NCI-H128 (cell line): ENCODE results near the gene SLC25A28.

Experiments
- DNase-seq: peaks from one replicate; lab custom pipeline; 2025; ENCODE audit not compliant: unreplicated experiment; lab: John Stamatoyannopoulos, UW

Gene SLC25A28, protein sequence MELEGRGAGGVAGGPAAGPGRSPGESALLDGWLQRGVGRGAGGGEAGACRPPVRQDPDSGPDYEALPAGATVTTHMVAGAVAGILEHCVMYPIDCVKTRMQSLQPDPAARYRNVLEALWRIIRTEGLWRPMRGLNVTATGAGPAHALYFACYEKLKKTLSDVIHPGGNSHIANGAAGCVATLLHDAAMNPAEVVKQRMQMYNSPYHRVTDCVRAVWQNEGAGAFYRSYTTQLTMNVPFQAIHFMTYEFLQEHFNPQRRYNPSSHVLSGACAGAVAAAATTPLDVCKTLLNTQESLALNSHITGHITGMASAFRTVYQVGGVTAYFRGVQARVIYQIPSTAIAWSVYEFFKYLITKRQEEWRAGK

DNA sequence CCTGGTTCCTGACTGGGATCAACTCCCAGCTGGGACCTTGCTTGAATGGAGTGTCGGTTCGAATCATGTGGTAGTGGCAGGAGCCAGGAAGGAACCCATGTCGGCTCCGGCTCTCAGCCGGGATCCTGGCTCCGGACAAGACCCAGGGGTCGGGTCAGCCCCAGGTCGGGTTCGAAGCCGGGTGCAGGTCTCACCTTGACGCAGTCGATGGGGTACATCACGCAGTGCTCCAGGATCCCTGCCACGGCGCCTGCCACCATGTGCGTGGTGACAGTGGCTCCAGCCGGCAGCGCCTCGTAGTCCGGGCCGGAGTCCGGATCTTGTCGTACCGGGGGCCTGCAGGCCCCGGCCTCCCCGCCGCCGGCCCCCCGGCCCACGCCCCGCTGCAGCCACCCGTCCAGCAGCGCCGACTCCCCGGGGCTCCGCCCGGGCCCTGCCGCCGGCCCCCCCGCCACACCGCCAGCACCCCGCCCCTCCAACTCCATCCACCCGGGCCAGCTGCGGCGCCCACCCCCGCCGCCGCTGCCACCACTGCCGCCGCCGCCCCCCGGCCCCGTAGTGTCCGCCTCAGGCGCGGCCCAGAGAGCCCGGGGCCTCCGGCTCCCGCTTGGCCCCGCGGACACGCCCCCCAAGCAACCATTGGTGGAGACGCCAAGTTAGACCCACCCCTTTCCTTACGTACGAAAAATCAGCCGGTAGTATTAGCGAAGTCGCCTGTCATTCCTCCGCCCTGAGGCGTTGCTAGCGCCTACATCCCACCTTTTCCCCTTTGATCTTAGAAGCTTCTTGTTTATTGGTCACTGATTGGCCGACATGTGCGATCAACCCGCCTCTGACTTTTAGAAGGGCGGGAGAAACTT lies at the start of gene SLC25A28:
SLC25A28 (minus strand) TSS at position 589 of the 860 bp plus-strand sequence; CDS start at position 485, 104 bp downstream.
- DNase-seq, result peak; percentile 91

DNA sequence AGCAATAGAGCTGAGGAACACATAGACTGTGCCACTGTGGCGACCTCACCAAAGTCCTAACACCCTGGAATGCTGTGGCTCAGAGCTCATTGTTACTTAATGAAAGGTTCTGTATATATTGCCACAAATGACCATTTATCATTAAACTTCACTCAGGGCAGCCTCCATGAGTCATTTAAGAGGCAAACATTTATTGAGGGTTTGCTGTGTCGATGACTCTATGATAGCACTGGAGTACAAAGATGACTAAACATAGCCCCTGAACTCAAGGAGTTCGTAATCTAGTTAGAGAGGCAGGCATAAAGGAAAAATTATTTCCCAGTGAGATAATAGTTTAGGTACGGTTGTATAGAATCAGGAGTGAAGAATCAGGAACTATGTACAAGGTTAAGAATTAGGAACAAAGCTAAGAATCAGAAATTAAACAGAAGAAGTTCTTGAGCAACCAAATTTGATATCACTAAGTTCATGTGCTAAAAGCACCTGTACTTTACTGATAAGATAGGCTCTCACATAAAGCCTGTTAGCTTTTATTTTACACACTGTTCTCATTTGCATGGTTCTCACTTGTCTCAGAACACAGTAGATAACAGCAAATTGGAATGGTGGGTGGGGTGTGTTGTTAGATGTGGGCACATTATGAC lies 47.0 kb upstream of the SLC25A28 start:
- DNase-seq, result no peak

DNA sequence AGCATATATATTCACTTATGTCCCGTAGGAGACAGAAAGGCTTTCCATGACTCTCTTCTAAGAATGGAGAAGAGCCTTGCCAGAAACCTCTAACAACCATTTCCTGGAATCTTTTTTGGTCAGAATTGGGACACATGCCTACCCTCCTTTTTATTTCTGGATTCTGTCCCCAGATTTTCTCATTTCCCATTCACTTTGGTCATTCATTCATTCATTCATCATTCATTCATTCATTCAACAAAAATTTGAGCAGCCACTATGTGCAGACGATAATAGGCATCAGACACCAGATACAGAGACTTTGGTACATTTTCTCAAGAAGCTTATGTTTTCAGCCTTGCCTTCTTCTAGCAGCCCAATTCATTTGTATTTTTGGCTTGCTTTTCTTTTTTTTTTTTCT lies 45.1 kb upstream of the SLC25A28 start:
- no peak for DNase-seq

DNA sequence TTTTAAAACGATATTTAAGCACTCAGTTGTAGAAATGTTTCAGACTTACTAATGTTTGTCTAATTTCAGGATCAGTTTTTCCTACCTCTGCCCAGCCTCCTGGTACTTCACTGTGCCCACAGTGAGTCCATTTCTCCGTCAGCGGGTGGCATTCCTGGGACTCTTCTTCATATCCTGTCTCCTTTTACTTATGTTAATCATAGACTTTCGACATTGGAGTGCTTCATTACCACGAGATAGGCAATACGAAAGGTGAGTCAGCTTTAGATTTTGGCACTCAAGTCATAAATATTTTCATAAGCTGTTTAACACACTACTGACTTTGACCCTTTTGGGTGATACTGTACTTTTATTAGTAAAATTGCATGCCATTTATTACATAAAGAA lies 41.1 kb upstream of the SLC25A28 start:
- no peak for DNase-seq

DNA sequence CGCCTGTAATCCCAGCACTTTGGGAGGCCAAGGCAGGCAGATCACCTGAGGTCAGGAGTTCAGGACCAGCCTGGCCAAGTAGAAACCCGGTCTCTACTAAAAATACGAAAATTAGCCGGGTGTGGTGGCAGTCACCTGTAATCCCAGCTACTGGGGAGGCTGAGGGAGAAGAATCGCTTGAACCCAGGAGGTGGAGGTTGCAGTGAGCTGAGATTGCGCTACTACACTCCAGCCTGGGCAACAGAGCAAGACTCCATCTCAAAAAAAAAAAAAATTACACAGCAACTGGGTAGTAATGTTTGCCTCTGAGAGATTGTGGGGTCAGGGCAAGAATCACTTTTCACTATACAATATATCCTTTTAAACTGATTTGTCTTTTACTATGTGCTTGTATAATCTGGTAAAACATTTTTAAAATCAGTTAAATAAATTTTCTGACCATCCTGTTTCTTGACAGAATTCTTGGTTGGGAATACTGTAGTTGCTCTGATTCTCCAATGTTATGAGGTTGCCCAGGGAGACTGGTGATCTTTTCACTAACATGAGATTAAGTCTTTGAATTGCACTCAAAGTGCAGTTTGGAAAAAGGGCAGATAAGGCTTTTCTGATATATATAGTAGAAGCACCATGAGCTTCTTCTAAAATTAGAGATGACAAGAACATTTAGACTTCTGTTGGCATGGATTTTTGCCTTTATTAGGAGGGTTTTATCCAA lies 40.6 kb upstream of the SLC25A28 start:
- DNase-seq, result no peak

DNA sequence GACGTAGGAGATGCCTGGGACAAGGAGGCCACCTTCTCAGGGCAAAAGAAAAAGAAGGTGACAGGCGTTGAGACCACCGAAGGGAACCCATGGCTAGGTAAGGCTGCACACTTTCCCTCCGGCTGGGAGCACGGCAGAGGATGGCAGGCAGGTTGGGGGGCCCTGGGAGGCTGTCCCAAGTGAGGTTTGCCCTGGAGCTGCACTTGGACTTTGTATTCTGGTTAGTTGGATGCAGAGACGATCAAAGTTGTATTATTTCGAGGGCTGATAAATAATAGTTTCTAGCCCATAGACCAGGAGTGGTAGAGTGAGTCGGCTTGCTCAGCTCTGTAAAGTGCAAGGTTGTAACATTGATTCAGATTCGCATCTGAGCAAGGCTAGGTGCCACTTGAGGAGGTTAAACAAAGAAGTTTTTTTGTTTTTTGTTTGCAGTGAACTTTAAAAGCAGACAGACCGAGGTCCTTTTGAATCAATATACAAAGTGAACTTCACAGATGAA lies 39.7 kb upstream of the SLC25A28 start:
- no peak for DNase-seq

DNA sequence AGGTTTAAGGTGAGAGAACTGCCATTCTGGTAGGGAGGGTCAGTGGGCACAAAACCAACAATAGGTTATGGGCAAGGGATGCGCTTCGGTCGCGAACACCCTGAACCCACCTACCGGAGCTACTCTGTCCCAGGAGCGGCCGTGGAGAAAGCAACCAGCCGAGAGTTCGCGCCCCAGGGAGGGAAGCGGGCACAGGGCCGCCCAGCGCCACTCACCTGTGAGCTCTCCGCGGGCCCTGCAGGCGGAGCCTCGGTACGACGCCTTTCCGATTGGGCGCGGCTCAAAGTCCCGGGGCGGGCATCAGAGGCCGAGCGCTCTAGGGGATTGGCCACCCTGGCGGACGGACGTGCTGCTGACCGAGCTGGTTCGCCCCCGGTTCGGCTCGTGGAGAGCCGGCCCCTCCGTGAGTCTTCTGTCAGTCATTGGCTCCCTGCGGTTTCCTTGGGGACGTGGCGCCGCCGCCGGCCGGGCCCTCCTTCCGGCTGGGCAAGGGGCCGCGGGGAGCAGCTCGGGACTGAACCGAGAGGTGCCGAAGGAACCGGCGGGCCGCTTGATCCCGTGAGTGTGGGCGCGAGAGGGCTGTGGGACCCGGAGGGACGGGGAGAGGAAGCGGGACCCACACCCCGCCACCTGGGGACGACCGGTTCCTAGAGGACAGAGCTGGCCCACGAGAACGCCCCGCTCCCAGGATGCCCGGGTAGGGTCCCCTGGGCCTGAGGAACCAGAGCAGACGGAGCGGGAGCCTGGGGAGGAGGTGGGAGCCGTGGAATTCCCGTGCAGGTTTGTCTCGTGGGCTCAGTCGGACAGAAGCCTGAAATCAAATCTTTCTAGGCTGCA lies 39.0 kb upstream of the SLC25A28 start, which contains the start of gene ENTPD7:
ENTPD7 (plus strand) TSS at position 479 of the 837 bp plus-strand sequence. CDS start 448 bp downstream, outside the sequence.
- peak; percentile 87 for DNase-seq

DNA sequence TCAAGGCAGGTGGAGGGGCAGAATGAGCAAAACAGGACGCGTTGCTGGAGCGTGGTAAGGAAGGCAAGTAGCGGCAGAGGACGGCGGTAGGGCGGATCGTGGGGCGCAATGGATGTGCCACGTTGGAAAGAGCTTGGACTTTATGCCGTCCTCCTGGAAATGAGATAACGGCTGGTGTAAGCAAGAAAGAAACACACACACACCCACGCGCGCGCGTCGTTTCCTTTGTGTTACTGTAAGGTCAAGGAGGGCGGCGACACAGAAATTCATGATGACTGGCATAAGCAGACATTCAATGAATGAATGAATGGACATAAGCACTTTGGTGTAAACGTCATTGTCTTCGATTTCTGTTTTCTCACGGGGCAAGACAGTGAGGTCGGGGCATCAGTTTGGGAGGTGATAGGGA lies 38.4 kb upstream of the SLC25A28 start:
- no peak for DNase-seq

DNA sequence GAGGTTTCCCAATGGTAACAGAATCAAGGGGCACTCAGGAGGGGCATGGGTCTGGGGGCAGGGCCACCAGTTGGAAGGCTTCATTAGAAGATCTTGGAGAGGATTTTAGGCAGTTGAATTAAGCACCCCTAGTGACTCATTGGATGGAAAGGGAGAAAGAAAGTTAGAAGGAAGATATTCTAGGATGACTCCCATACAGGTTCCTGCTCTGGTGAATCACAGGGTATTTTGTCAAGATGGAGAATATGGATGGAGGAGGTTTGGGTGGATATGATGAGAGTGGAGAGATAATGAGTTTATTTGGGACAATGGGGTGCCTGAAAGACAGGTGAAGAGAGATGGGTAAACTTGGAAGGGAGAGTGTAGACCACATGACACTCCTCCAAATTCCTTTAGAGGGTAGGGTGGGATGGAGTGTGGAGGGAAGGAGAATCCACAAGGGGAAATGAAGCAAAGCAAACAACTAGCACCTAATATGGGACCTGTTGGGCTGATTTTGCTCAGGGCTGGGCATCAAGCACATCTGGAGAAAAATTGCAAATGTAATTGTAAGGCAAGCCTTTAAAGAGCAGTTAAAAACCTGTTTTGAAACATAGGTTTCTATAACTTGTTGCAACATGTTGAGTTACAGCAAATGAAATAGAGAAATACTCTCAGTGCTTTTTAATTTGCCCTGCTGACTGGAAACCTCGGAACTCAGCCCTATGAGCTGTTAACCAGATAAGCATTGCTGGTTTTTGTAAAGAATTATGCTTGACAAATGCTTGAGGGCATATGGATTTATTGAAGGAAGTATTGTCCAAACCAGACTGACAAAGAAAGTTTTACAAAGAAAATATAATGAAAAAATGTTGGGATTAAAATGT lies 36.2 kb upstream of the SLC25A28 start:
- no peak for DNase-seq

DNA sequence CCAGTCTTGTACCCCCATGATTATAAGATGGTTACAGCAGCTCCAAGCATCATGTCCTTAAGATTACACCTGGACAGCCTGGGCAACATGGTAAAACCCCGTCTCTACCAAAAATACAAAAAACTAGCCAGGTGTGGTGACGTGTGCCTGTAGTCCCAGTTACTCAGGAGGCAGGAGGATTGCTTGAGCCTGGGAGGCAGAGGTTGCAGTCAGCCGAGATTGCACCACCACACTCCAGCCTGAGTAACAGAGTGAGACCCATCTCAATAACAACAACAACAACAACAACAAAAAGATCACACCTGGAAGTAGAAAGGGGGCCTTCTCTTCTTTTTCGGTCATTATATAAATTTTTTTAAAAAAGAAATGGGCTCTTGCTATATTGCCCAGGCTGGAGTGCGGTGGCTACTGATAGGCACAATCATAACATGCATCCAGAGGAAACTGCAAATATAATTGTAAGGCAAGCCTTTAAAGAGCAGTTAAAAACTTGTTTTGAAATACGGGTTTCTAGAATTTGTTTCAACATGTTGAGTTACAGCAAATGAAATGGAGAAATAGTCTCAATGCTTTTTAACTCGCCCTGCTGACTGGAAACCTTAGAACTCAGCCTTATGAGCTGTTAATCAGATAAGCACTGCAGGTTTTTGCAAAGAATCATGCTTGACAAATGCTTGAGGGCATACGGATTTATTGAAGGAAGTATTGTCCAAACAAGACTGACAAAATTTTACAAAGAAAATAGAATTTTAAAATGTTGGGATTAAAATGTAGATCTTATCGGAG lies 34.3 kb upstream of the SLC25A28 start:
- no peak for DNase-seq

DNA sequence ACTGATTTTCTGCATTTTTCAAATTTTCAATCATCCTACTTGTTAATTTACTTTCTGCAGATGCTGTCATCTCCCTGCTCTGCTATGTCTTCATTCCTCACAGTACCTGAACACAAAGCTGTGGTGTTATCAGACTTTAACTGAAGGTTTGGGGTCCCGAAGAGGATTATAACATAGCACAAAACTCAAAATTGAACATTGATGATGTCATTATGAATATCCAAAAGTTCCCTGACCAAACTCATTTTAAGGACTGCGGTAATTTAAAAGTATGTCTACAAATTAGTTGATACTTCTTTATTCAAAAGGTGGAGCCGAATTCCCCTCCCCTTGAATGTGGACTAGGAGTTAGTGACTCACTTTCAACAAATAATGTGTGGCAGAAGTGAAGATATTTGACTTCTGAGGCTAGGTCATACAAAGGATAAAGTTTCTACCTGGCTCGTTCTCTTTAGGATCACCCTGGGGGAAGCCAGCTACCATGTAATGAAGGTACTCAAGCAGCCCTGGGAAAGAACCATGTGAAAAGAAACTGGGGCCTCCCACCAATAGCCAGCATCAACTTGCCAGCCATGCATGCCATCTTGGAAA lies 32.7 kb upstream of the SLC25A28 start:
- DNase-seq, result no peak

DNA sequence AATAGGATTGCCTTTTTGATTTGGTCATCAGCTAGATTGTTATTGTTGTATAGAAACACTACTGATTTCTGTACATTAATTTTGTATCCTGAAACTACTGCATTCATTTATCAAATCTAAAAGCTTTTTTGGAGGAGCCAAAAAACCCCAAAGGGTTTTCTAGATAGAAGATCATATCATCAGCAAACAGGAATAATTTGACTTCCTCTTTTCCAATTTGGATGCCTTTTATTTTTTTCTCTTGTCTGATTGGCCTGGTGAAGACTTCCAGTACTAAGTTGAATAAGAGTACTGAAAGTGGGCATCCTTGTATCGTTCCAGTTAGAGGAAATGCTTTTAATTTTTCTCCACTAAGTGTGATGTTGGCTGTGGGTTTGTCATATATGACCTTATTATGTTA lies 28.5 kb upstream of the SLC25A28 start:
- DNase-seq, result no peak

DNA sequence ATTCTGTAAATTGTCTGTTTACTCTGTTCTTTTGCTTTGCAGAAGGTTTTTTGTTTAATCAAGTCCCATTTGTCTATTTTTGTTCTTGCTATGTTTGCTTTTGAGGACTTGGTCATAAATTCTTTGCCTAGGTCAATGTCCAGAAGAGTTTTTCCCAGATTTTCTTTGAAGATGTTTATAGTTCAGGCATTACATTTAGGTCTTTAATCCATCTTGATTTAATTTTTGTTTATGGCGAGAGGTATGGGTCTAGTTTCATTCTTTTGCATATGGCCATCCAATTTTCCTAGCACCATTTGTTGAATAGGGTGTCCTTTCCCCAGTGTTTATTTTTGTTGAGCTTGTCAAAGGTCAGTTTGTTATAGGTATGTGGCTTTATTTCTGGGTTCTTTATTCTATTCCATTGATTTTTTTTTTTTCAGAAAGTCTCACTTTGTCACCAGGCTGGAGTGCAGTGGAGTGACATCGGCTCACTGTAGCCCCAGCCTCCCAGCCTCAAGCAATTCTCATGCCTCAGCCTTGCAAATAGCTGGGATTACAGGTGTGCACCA lies 27.4 kb upstream of the SLC25A28 start:
- DNase-seq, result no peak

DNA sequence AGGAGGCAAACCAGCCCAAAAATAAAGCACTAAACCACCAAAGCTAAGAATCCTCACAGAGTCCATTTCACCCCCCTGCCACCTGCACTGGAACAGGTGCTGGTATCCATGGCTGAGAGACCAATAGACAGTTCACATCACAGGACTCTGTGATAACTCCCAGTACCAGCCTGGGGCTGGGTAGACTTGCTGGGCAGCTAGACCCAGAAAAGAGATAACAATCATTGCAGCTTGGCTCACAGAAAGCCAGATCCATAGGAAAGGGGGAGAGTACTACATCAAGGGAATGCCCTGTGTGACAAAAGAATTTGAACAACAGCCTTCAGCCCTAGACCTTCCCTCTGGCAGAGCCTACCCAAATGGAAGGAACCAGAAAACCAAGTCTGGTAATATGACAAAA lies 13.6 kb upstream of the SLC25A28 start:
- DNase-seq, result no peak

DNA sequence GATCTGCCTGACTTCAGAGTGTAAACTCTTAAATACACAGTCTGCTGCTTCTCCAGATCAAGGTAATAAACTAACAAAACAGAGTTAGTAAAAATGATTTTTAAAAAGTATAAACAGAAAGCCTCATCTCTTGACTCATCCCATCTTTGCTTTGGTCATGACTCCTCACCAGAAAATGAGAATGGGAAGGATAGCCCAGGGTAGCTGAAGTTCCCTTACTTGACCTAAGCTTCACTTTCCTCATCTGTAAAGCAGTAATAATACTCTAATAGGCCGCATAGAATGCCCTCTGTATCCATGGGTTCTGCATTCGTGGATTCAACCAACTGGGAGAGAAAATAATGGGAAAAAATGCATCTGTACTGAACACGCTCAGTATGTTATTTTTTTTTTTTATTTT lies 11.3 kb upstream of the SLC25A28 start:
- DNase-seq, result no peak

DNA sequence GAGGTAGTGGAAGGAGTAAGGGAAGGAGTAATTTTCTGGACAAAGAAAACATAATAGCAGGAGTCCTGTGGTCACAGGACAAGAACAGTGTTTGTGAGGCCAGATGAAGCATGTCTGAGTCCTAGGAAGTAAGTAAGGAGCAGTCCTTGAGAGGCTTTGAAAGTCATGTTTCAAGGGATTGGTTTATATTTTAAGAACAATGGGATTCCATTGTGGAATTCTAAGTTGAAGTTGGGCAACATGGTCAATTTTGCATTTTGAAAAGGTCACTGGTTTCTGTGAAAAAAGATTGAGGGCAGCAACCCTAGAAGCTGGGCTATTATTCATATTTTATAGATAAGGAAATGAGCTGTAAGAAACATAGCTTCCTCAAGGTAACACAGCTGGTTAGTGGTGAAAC lies 10.8 kb upstream of the SLC25A28 start:
- no peak for DNase-seq

DNA sequence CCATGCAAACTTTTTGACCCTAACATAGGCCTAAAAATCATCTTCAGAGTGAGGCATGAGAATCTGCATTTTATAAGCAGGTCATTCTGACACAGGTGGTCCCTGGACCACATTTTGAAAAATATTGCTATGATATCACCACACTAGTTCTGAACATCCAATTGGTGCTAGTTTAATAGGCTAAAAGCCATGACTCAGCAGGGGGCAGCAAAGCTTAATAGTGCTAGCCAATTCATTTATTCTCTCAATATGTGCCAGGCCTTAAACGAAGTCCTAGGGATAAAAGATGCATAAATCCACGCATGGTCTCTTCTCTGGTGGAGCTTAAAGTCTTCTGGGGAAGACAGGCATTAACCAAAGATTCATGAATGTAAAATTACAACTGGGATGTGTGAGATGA lies 10.2 kb upstream of the SLC25A28 start:
- DNase-seq, result no peak

DNA sequence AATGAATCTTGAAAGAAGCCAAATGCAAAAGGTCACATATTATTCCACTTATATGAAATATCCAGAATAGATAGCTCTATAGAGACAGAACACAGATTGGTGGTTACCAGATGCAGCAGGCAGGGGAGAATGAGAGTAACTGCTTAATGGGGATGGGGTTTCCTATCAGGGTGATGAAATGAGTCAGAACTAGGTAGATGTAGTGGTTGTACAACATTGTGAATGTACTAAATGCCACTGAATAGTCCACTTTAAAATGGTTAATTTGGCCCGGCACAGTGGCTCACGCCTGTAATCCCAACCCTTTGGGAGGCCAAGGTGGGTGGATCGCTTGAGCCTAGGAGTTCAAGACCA lies 9.4 kb upstream of the SLC25A28 start:
- DNase-seq, result no peak
